ENCODE results near the gene ATP5PD. TPM values are rescaled to one million over a fixed set of nuclear protein-coding genes. Genes with fewer than 3 reads are reported as not detected.
A peak's percentile ranks its signal among the peaks of the same experiment; 100 is the strongest.

ATP5PD gene
- total and polyA plus RNA-seq, 2 of the 13 experiments (the other 11 are each of a cell fraction or from before 2014, with no cell fraction given), result 158 to 428 TPM

DNA sequence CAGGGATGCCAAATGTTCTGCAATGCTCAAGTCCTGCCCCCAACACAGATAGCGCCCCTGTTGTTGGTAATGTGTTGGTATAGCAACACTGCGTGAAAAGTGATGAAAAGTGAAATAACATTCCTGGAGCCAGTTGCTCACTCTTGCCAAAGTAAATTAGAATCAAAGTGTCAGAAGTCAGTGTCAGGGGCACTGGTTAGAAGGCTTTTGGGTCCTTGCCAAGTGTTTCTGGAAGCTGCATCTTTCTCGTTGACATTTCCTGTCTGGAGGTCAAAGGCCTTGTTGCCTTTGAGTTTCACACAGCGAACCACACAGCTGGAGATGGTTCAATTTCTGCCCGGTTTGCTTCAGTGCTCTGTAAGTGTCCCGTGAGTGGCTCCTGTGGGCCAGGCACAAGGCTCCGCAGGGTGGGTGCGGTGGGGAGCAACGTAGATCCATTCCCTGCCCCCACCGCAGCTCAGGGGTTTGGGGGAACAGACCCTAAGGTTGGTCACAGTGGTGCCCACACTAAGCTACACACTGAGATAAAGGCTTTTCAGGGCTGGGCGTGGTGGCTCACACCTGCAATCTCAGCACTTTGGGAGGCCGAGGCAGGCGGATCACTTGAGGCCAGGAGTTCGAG, 37.4 kb upstream of the ATP5PD start (continued):
- TF ChIP-seq, protein P1, sequence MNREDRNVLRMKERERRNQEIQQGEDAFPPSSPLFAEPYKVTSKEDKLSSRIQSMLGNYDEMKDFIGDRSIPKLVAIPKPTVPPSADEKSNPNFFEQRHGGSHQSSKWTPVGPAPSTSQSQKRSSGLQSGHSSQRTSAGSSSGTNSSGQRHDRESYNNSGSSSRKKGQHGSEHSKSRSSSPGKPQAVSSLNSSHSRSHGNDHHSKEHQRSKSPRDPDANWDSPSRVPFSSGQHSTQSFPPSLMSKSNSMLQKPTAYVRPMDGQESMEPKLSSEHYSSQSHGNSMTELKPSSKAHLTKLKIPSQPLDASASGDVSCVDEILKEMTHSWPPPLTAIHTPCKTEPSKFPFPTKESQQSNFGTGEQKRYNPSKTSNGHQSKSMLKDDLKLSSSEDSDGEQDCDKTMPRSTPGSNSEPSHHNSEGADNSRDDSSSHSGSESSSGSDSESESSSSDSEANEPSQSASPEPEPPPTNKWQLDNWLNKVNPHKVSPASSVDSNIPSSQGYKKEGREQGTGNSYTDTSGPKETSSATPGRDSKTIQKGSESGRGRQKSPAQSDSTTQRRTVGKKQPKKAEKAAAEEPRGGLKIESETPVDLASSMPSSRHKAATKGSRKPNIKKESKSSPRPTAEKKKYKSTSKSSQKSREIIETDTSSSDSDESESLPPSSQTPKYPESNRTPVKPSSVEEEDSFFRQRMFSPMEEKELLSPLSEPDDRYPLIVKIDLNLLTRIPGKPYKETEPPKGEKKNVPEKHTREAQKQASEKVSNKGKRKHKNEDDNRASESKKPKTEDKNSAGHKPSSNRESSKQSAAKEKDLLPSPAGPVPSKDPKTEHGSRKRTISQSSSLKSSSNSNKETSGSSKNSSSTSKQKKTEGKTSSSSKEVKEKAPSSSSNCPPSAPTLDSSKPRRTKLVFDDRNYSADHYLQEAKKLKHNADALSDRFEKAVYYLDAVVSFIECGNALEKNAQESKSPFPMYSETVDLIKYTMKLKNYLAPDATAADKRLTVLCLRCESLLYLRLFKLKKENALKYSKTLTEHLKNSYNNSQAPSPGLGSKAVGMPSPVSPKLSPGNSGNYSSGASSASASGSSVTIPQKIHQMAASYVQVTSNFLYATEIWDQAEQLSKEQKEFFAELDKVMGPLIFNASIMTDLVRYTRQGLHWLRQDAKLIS (CRISPR knock-in tag; IDR thresholded peaks at IDR 0.05), result 0 out of 2 replicates have a peak, but pooled peaks have one; percentile 61
- TF ChIP-seq SP5 (CRISPR knock-in tag; IDR thresholded peaks at IDR 0.05; ENCODE audit: borderline replicate concordance, low read depth) (peak; percentile 92), ZNF451 (CRISPR knock-in tag; IDR thresholded peaks at IDR 0.05) (no peak), ZNF746 (CRISPR knock-in tag; IDR thresholded peaks at IDR 0.05) (peak; percentile 72), ZNF570 (CRISPR knock-in tag; IDR thresholded peaks at IDR 0.05; ENCODE audit: borderline replicate concordance) (no peak), RAD51 (IDR thresholded peaks at IDR 0.05; ENCODE audit: borderline replicate concordance) (no peak), IRF2 (CRISPR knock-in tag; IDR thresholded peaks at IDR 0.05) (peak; percentile 94), ZNF883 (CRISPR knock-in tag; IDR thresholded peaks at IDR 0.05; ENCODE audit: not compliant biosample characterization) (no peak), STAT5B (CRISPR knock-in tag; IDR thresholded peaks at IDR 0.05) (no peak), HNRNPK (IDR thresholded peaks at IDR 0.05; ENCODE audit: low read depth, low read length, poor library complexity, severe bottlenecking) (no peak), ZNF274 (CRISPR knock-in tag; IDR thresholded peaks at IDR 0.05) (peak; percentile 84), NFE2 (CRISPR knock-in tag; IDR thresholded peaks at IDR 0.05) (no peak), ZNF17 (CRISPR knock-in tag; IDR thresholded peaks at IDR 0.05) (no peak), ZNF232 (CRISPR knock-in tag; IDR thresholded peaks at IDR 0.05; ENCODE audit: borderline replicate concordance) (no peak; the same call in 1 of the 2 replicates), CEBPG (CRISPR knock-in tag; IDR thresholded peaks at IDR 0.05) (peak; percentile 82), HOXA9 (CRISPR knock-in tag; IDR thresholded peaks at IDR 0.05; ENCODE audit: borderline replicate concordance) (no peak), NCOA5 (CRISPR knock-in tag; IDR thresholded peaks at IDR 0.05) (no peak), SIX1 (CRISPR knock-in tag; IDR thresholded peaks at IDR 0.05; ENCODE audit: borderline replicate concordance) (peak; percentile 70; the same call in 1 of the 2 replicates), ZNF296 (CRISPR knock-in tag; conservative IDR thresholded peaks at IDR 0.05) (no peak), ARID2 (CRISPR knock-in tag; IDR thresholded peaks at IDR 0.05; ENCODE audit: borderline replicate concordance) (no peak), FOXO1 (CRISPR knock-in tag; IDR thresholded peaks at IDR 0.05) (peak; percentile 94), ZFP37 (CRISPR knock-in tag; IDR thresholded peaks at IDR 0.05; ENCODE audit: borderline replicate concordance) (no peak), TEAD3 (CRISPR knock-in tag; optimal IDR thresholded peaks at IDR 0.05; ENCODE audit: borderline replicate concordance) (peak; percentile 96)
- TF ChIP-seq, protein P2, sequence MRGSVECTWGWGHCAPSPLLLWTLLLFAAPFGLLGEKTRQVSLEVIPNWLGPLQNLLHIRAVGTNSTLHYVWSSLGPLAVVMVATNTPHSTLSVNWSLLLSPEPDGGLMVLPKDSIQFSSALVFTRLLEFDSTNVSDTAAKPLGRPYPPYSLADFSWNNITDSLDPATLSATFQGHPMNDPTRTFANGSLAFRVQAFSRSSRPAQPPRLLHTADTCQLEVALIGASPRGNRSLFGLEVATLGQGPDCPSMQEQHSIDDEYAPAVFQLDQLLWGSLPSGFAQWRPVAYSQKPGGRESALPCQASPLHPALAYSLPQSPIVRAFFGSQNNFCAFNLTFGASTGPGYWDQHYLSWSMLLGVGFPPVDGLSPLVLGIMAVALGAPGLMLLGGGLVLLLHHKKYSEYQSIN (CRISPR knock-in tag; IDR thresholded peaks at IDR 0.05; ENCODE audit: borderline replicate concordance), result no peak
- TF ChIP-seq, protein P3, sequence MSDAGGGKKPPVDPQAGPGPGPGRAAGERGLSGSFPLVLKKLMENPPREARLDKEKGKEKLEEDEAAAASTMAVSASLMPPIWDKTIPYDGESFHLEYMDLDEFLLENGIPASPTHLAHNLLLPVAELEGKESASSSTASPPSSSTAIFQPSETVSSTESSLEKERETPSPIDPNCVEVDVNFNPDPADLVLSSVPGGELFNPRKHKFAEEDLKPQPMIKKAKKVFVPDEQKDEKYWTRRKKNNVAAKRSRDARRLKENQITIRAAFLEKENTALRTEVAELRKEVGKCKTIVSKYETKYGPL (CRISPR knock-in tag; IDR thresholded peaks at IDR 0.05), result no peak
- TF ChIP-seq, protein P4, sequence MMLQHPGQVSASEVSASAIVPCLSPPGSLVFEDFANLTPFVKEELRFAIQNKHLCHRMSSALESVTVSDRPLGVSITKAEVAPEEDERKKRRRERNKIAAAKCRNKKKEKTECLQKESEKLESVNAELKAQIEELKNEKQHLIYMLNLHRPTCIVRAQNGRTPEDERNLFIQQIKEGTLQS (CRISPR knock-in tag; IDR thresholded peaks at IDR 0.05), result peak; percentile 17; the same call in 1 of the 2 replicates
